HG03442 (cell line): ENCODE results near the gene CTXND2.
"Not testable (repeated sequence)": the region's sequence is repeated elsewhere in the genome, so short reads cannot be mapped to it uniquely, and the experiment has no call there.

Experiments used
- ATAC-seq: cut with Tn5 transposase; IDR thresholded peaks from one replicate; pipeline ENCODE4 v1.9.1; 2021; ENCODE audit warnings: mild to moderate bottlenecking, moderate library complexity; ENCODE audit not compliant: unreplicated experiment

CTXND2 gene

DNA sequence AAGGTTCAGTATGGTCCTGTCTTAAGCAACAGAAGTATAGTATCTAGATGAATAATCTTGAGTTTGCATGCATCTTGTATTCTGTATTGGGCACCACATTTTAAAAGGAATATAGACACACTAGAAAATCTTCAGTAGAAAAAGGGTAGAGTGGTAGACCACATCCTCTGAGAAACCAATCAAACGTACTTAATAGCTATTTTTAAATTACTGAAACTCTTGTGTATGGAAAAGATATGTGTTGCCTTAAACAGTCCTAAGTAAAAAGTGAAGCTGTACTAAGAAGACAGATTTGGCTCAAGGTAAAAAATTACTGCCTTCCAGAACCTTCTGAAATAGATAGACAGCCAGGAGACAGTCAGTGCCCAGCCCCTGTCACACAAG, 3.1 kb downstream of the CTXND2 start:
- ATAC-seq, result no peak

DNA sequence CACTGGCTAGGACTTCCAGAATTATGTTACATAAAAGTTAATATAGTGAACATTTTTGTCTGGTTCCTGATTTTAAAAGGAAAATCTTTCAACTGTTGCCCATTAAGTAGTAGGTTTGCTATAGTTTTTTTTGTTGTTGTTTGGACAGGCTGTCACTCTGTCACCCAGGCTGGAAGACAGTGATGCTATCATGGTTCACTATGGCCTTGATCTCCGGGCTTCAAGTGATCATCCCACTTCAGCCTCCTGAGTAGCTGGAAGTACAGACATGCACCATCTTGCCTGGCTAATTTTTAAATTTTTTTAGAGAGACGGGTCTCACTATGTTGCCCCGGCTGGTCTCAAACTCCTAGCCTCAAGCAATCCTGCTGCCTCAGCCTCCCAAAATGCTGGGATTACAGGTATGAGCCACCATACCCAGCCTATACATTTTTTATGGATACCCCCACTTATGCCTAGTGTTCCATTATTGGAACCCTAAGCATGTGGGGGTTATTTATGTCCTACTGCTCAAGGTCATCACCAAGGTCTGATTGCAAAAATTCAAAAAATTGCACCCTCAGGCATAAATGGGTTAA, 6.5 kb downstream of the CTXND2 start:
- ATAC-seq, result no peak

DNA sequence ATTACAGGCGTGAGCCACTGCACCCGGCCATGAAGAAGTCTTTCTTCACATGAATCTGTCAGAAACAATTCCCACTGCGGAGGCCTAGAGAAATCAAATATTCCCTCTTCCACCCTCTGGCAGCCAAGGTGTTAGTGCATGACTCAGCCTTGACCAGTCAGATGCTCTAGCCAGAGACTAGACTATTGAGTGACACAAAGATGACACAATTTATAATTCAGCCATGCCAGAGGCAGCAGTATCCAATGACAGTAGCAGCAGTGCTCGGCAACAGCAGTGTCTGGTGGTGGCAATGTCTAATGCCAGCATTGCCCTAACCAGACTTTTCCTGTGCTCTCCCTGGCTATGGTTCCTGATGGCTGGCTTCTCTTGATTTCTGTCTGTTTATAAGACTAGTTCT, 8.7 kb downstream of the CTXND2 start:
- no peak for ATAC-seq

DNA sequence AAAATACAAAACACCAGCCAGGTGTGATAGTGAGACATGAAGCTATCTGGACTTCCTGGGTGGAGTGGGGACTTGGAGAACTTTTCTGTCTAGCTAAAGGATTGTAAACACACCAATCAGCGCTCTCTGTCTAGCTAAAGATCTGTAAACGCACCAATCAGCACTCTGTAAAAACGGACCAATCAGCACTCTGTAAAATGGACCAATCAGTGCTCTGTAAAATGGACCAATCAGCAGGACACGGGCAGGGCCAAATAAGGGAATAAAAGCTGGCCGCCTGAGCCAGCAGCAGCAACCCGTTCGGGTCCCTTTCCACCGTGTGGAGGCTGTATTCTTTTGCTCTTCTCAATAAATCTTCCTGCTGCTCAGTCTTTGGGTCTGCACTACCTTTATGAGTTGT, 12.9 kb downstream of the CTXND2 start:
- ATAC-seq, result not testable (repeated sequence)

DNA sequence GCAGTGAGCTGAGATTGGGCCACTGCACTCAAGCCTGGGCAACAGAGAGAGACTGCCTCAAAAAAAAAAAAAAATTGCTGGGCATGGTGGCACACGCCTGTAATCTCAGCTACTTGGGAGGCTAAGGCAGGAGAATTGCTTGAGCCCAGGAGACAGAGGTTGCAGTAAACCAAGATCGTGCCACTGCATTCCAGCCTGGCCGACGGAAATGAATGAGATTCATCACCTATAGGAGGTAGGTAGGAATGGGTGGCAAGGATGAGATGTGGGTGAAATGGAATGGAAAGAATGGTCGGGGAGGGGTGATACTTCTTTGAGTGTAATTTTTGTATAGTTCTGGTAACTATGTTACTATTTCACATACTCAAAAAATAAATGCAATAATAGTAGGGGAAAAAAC, 15.4 kb downstream of the CTXND2 start:
- ATAC-seq, result no peak

DNA sequence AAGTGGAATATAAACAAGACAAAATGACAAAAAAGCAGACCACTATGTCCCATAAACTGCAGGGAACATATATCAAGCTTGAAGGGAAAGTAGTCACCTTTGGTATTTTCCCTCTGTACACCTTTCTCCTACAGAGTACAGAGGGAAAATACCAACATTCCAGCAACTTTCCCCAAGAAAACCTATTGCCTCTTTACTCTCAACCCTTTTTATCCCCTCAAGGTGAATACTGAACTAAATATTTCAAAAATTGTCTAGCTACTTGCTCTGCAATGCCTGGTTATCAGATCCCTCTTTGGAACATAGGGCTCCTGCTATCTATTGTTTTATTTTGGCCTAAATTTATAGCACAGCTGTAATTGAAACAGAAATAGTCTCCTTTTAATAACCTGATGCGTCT, 15.8 kb downstream of the CTXND2 start:
- ATAC-seq, result no peak

DNA sequence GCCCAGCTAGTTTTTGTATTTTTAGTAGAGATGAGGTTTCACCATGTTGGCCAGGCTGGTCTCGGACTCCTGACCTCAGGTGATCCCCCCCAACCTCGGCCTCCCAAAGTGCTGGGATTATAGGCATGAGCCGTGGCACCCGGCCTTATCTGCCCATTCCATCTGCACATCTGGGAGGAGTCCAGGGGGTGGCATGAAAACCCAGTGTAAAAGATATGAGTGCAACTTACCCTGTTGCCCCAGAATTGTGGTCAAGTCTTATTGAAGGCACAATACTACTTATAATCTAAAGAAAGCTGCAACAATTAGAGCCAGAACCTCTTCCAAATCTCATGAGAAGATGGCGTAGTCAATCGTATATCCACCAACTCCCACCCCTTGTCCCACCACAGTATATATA, 18.4 kb downstream of the CTXND2 start:
- ATAC-seq, result no peak

DNA sequence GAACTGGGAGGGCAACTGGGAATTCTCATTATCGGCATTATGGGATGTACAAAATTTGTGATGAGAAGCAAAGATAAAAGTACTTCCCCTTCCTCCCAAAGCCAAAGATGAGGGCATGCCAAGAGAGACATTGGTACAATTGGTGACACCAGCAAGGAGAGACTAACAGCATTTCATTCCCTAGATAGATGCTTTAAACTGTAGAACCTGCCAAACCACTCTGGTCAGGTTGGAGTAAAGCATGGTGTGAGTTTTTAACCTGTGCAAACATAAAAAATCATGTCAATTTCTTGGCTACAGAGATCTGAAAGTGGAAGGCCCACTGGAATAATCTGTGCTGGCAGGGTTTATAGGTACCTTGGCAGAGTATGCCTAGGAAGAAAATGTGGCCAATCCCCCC, 19.4 kb downstream of the CTXND2 start:
- no peak for ATAC-seq

DNA sequence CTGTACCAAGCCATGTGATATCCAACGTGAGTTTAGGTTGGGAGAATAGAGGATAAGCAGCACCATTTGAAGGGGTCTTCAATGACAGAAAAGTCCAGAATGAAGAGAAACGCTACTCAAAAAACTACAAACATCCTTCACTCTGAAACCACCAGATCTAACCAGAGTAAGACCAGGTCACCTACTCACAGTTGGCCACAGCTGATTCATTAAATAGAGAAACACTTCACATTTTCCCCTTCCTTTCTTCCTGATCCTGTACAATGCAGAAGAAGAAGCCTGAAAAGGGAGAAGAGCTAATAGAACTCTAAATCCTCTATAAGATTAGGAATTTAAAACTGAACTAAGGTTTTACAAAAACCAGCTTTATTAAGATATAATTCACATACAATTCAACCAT, 19.9 kb downstream of the CTXND2 start:
- ATAC-seq, result no peak

DNA sequence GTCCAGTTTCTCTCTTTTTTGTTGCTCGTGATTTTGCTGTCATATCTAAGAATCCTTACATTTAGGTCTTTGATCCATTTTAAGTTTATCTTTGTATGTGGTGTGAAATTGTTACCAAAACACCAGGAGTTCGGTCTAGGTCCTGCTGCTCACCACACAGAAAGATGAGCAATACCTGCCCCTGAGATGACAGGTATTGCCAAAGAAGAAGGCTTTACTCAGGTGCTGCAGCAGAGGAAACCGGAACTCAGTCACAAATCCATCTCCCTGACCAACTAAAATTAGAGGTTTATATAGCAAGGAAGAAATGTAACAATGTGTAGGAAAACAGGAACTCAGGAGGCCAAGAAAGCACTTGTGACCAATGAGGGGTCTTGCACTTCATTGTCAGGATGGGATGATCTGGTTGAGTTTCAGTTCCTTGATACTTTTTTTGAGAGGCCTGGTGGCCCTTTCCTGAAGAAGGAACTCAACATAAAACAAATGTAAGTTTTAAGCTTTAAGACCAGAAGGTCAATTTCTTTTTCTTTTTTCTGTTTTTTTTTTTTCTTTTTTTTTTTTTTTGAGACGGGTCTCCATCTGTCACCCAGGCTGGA, 22.7 kb downstream of the CTXND2 start:
- ATAC-seq, result no peak

DNA sequence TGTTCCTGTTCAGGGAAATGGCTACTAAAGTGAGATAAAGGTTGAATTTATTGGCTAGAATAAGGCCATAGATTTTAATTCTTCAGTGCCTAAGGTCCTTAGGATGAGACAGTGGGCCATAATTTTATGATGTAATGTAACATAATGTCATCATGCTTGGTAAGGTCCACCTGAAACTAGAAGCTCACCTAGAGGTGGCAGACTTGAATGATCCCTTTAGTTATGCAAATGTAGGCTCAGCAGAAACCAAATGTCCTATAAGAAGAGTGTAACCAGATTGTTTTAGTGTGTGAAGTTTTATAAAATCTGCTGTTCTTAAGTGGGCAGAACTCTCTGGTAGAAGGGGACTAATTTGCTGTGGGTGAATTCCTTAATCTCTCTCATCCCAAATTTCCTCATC, 25.7 kb downstream of the CTXND2 start:
- ATAC-seq, result no peak

DNA sequence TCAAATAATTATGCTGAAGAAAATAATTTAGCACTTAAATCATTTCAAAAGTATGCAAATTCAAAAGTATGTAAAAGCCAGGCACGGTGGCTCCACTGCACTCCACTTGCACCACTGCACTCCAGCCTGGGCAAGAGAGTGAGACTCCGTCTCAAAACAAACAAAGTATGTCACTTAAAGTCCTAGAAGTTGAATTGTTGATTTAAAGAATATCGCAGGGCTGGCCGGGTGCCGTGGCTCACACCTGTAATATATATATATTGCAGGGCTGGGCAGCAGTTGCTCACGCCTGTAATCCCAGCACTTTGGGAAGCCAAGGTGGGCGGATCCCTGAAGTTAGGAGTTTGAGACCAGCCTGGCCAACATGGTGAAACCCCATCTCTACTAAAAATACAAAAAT, 30.5 kb downstream of the CTXND2 start:
- no peak for ATAC-seq

DNA sequence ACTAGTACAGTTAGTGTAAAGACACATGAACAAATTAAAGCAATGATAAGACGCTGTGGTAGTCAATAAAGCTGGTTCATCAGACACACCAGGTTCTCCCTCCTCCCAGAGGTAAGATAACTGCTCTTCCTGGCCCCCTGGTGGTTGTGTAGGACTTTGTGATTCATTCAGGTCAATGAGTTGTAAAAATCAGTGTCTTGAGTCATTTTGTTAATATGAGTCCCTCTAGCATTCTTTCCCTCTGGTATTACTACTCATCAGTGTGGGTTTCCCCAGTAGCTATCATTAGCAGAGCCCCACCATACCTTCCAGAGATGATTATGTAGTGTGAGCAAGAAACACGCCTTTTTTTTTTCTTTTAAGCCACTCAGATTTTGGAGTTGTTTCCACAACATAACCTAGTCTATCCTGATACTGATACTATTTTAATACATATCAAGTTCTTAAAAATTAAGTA, 35.6 kb downstream of the CTXND2 start:
- ATAC-seq, result peak; percentile 51

DNA sequence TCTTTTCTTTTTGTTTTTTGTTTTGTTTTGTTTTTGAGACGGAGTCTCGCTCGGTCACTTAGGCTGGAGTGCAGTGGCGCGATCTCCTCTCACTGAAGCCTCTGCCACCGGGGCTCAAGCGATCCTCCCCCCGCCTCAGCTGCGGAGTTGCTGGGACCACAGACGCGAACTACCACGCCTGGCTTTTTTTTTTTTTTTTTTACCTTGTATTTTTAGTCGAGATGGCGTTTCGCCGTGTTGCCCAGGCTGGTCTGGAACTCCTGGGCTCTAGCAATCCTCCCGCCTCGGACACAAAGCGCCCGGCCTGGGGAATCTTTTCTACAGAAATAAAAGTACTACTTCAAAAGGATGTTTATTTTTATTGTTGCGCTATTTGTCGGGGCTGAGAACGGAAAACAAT, 38.1 kb downstream of the CTXND2 start:
- no peak for ATAC-seq

DNA sequence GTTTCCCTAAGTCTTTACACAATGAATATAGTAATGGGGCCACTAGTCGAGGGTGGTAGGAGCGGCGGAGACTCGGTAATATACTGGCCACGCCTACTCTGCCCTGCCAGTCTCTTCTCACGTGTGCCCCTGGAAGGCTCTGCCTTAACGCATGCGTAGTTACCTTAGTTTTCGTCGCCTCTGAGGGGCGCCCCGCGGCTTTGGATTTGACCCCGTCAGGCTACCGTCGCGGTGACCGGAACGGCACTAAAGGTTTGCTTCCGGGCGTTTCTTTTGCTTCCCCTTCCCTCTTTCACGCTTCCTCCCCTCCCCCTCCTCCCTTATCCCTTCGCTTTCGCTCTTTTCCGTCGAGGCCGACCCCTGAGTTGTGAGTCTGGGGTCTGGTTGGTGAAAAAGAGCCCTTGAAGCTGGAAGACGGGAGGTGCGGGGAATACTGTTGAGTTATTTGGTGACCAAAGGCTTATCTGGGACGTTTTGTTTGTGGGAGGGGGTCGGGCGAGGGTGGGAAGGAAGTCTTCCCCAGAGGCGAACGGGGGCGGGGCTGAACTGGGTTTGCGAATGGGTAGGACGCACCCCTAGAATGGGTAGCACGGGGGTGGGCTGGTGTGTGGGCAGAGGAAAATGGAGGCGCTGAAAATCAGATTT, 39.3 kb downstream of the CTXND2 start, which contains the start of gene SETDB1:
SETDB1 (plus strand) TSS at position 267 of the 645 bp plus-strand sequence. CDS start 1,352 bp downstream, outside the sequence.
- peak; percentile 82 for ATAC-seq

DNA sequence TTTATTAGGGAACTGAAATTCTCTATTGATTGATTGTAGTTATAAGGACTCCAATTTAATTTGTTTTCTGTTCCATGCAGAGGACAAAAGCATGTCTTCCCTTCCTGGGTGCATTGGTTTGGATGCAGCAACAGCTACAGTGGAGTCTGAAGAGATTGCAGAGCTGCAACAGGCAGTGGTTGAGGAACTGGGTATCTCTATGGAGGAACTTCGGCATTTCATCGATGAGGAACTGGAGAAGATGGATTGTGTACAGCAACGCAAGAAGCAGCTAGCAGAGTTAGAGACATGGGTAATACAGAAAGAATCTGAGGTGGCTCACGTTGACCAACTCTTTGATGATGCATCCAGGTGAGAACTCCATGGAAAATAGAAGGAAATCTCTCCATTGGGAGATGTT, 40.7 kb downstream of the CTXND2 start:
- ATAC-seq, result no peak

DNA sequence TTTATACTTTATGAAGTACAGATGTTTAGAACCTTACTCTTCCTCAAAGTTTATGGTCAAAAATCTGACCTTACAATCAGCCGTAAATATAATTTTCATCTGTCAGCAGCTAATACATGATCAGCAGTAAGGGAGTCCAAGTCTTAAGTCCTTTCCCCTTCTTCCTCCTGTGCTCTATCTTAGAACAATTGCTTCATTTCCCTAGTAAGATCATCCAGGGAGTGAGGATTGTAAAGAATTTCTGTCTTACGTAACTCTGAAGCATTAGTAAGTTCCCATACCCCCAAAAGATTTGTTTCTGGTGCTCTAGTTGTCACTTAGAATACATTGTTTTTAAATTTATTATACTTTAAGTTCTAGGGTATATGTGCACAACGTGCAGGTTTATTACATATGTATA, 41.4 kb downstream of the CTXND2 start:
- no peak for ATAC-seq

DNA sequence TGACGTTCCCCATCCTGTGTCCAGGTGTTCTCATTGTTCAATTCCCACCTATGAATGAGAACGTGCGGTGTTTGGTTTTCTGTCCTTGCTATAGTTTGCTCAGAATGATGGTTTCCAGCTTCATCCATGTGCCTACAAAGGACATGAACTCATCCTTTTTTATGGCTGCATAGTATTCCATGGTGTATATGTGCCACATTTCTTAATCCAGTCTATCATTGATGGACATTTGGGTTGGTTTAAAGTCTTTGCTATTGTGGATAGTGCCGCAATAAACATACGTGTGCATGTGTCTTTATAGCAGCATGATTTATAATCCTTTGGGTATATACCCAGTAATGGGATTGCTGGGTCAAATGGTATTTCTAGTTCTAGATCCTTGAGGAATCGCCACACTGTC, 41.8 kb downstream of the CTXND2 start:
- ATAC-seq, result not testable (repeated sequence)

DNA sequence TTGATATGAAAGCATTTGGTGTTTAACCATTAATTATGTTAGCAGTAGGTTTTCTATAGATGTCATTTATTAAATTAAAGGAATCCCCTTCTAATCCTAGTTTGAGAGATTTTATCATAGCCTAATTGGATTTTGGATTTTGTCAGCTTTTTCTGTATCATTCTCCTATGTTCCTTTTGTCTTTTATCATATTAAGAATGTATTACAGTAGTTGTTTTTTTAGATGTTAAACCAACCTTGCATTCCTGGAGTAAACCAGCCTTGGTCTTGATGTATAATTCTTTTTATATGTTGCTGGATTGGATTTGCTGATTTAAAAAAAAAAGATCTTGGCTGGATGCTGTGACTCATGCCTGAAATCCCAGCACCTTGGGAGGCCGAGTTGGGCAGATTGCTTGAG, 44.8 kb downstream of the CTXND2 start:
- no peak for ATAC-seq

DNA sequence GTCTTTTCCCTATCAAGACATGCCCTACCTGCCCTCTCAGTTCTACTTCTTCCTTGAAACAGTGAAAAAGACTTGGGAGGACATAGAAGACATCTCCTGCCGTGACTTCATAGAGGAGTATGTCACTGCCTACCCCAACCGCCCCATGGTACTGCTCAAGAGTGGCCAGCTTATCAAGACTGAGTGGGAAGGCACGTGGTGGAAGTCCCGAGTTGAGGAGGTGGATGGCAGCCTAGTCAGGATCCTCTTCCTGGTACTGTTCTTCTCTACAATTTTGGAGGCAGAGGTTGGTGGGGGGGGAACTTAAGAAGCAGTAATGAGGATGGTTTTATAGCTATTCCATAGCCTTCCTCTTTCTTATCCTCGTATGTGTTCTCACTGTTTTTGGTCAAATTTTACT, 57.9 kb downstream of the CTXND2 start:
- ATAC-seq, result no peak

DNA sequence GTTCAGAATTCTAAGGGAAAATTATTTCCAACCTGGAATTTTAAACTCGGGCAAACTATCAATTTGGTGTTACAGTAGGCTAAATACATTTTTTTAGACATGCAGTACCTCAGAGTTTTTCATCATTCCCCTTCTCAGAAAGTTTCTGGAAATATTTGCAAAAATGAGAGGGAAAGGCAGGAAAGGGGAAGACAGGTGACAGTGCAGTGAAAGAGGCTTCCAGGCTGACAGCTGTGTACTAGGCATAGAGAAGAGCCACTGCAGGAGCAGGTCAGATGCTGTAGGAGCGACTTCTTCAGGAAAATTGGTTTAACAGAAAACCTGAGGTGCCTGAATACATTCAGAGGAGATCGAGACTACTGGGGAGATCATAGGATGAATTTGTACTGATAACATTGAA, 67.8 kb downstream of the CTXND2 start:
- no peak for ATAC-seq

DNA sequence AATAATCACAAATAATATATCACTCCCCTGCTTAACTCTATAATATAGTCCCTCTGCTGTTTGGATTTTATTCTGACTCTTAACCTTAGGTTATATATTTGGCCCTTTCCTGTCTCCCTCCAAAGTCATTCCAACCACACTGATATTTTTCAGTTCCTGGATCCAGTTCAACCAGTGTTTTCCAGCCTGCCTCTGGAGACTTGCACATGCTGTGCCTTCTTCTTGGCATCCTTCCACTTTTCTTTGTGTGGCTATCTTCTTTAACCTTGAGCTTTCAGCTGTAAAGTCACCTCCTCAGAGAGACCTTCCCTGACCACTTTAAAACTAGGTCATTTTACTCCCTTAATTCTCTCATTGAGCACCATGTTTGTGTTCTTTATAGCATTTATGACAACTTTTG, 68.3 kb downstream of the CTXND2 start:
- no peak for ATAC-seq

DNA sequence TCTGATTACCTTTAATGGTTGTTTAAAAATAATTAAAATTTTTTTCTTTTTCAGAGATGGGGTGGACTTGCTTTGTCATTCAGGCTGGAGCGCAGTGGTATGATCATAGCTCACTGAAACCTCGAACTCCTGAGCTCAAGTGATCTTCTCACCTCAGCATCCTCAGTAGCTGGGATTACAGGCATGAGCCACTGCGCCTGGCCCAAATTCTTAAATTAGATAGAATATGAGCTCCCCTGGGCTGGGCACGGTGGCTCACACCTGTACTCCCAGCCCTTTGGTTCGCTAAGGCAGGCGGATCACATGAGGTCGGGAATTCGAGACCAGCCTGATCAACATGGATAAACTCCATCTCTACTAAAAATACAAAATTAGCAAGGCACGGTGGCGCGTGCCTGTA, 70.7 kb downstream of the CTXND2 start:
- no peak for ATAC-seq
